Stomach (tissue), 9 donors: Measurements from ENCODE around the gene L3MBTL4. TPM values are rescaled to one million over a fixed set of nuclear protein-coding genes. Genes with fewer than 3 reads are reported as not detected.

Source experiments
- DNase-seq, 2 donors: peaks; one replicate each; pipeline versions ENCODE4 v3.0.0 to v3.0.0-alpha.2; 2013 to 2019
- H3K27ac ChIP-seq, 5 donors: fragments of 200-600 bp in 4 of 5; sonication (generic) in 4 of 5; one replicate each; pipeline ENCODE4 v1.5.1; 2013 to 2019; ENCODE audit warnings: mild to moderate bottlenecking in 1 of 5, moderate library complexity in 1 of 5
- H3K27me3 ChIP-seq, 3 donors: fragments of 200-600 bp; sonication (generic); one replicate each; pipeline ENCODE4 v1.5.1; 2017 to 2019; ENCODE audit warnings: mixed run types in 1 of 3
- H3K36me3 ChIP-seq, 4 donors: fragments of 200-600 bp; sonication (generic); 1 replicate in 3 of 4; 2 replicates in 1 of 4; pipeline ENCODE4 v1.5.1; 2016 to 2019
- H3K4me1 ChIP-seq, 4 donors: fragments of 200-600 bp; sonication (generic); one replicate each; pipeline ENCODE4 v1.5.1; 2016 to 2019
- H3K4me3 ChIP-seq, 4 donors: fragments of 200-600 bp; sonication (generic) in 3 of 4; one replicate each; pipeline ENCODE4 v1.5.1; 2016 to 2019; ENCODE audit warnings: mild to moderate bottlenecking in 1 of 4
- H3K9me3 ChIP-seq, 4 donors: fragments of 200-600 bp; sonication (generic); one replicate each; pipeline ENCODE4 v1.5.1; 2016 to 2019
- CTCF ChIP-seq, 7 experiments: fragments of 450-650 bp in 4 of 7; fragments of 200-600 bp in 3 of 7; sonication (generic) in 3 of 7; IDR thresholded peaks; one replicate each; pipeline ENCODE4 v1.5.1; 2016 to 2019; ENCODE audit warnings: antibody characterized with exemption in 7 of 7, control low read depth in 2 of 7, mild to moderate bottlenecking in 1 of 7
- EP300 ChIP-seq: sonication (generic); formaldehyde crosslinking; IDR thresholded peaks from one replicate; pipeline ENCODE4 v1.6.1; 2017; ENCODE audit warnings: antibody characterized with exemption
- POLR2A ChIP-seq, 4 donors: fragments of 450-650 bp; IDR thresholded peaks; one replicate each; pipeline ENCODE4 v1.6.1; 2016; ENCODE audit warnings: antibody characterized with exemption in 4 of 4, control low read depth in 2 of 4, mild to moderate bottlenecking in 1 of 4, moderate library complexity in 1 of 4
- POLR2AphosphoS5 ChIP-seq, 3 donors: sonication (generic); formaldehyde crosslinking; IDR thresholded peaks; one replicate each; pipeline ENCODE4 v1.6.1; 2016; ENCODE audit warnings: antibody characterized with exemption in 3 of 3
- WGBS, 5 donors: extraction: QIAGEN DNeasy Blood & Tissue Kit in 3 of 5; methylation state at CpG; one replicate each; pipeline versions ENCODE4 v1.1.5 to v1.1.7; 2013 to 2018; 5-methylcytosine and 5-hydroxymethylcytosine counted together
- intact Hi-C: fragments of 100-400 bp; cut with DNase I; formaldehyde crosslinking; loops from one replicate; pipeline ENCODE4 v1.15.1; 2023; ENCODE audit warnings: low total_unique reads
- polyA plus RNA-seq, 3 donors: library from polyadenylated mRNA; stranded (reverse); fragments of 200-250 nt; gene quantifications; one replicate each; pipeline ENCODE4 v1.2.3, GENCODE V29; 2013
- total RNA-seq, 5 donors: library from RNA; depleted of rRNA; stranded (reverse); fragments of >200 nt; gene quantifications; one replicate each; pipeline versions ENCODE4 v1.1.0 to v1.2.3, GENCODE V29; 2014 to 2016
- donor health status: healthy with polysubstance abuse.
- donor health status: Bipolar disorder and iron deficiency.
- donor health status: healthy.

Gene L3MBTL4
- total and polyA plus RNA-seq, 8 donors = 1.9 to 23.3 (median 7.6) TPM

GRCh38 chr18:6323319-6323889, 91.3 kb downstream of the L3MBTL4 start:
- H3K9me3 ChIP-seq = peaks cover 0 to 22% (median 17%) of the 10 kb centered on the region in 4 donors
- peaks cover 0 to 11% (median 4%) of the 10 kb centered on the region in 4 donors for H3K36me3 ChIP-seq
- H3K4me3 ChIP-seq = no peak overlapping the region
- TF ChIP-seq EP300 (no peak), POLR2AphosphoS5 (IDR thresholded peaks at IDR 0.05) (no peak), CTCF (IDR thresholded peaks at IDR 0.05) (no peak), POLR2A (IDR thresholded peaks at IDR 0.05) (no peak)
- H3K27me3 ChIP-seq = no peaks in the 10 kb centered on the region
- peaks cover 0 to 7% (median 6%) of the 10 kb centered on the region in 4 donors for H3K4me1 ChIP-seq
- H3K27ac ChIP-seq = no peak overlapping the region
- DNase-seq = no peak
- 76 to 91% (median 86%) methylated on average over 1 of the region's 1 CpG for WGBS, 5 donors
- intact Hi-C loops = no loop called here

- Histone ChIP-seq H3K27me3 (no peaks in the 10 kb centered on the region), H3K36me3 (peaks cover 0 to 3% (median 1%) of the 10 kb centered on the region in 4 donors), H3K4me3 (no peak overlapping the region), H3K4me1 (no peaks in the 10 kb centered on the region), H3K9me3 (peaks cover 0 to 9% (median 3%) of the 10 kb centered on the region in 4 donors), H3K27ac (no peak overlapping the region)
- no peak for TF ChIP-seq POLR2A (IDR thresholded peaks at IDR 0.05)
- TF ChIP-seq EP300 = no peak
- TF ChIP-seq POLR2AphosphoS5 (IDR thresholded peaks at IDR 0.05) = no peak
- no peak for TF ChIP-seq CTCF (IDR thresholded peaks at IDR 0.05)
- peak in 1 of 2 donors; percentile 4 for DNase-seq
- WGBS, 5 donors = 55 to 67% (median 57%) methylated on average over 9 to 10 of the region's 10 CpGs
- intact Hi-C loops = no loop called here
Observed at GRCh38 chr18:6315517-6316331, 99.0 kb downstream of the L3MBTL4 start.

GRCh38 chr18:6313415-6313814, 101.3 kb downstream of the L3MBTL4 start:
- H3K4me1 ChIP-seq = no peaks in the 10 kb centered on the region
- H3K27ac ChIP-seq = no peak overlapping the region
- peaks cover 0 to 16% (median 7%) of the 10 kb centered on the region in 4 donors for H3K36me3 ChIP-seq
- no peaks in the 10 kb centered on the region for H3K27me3 ChIP-seq
- no peak for DNase-seq
- 65 to 84% (median 76%) methylated on average over 2 of the region's 2 CpGs for WGBS, 5 donors
- H3K4me3 ChIP-seq = no peak overlapping the region
- intact Hi-C loops = no loop called here
- peaks cover 0 to 9% (median 3%) of the 10 kb centered on the region in 4 donors for H3K9me3 ChIP-seq
- no peak for TF ChIP-seq CTCF (IDR thresholded peaks at IDR 0.05)
- TF ChIP-seq POLR2A (IDR thresholded peaks at IDR 0.05) = no peak
- TF ChIP-seq POLR2AphosphoS5 (IDR thresholded peaks at IDR 0.05) = no peak
- TF ChIP-seq EP300 = no peak

GRCh38 chr18:6311456-6312215, 103.1 kb downstream of the L3MBTL4 start:
- TF ChIP-seq POLR2AphosphoS5 (IDR thresholded peaks at IDR 0.05) (no peak), EP300 (no peak), POLR2A (IDR thresholded peaks at IDR 0.05) (no peak), CTCF (IDR thresholded peaks at IDR 0.05) (no peak)
- Histone ChIP-seq H3K4me1 (no peaks in the 10 kb centered on the region), H3K36me3 (peaks cover 0 to 18% (median 7%) of the 10 kb centered on the region in 4 donors), H3K4me3 (no peak overlapping the region), H3K27ac (no peak overlapping the region), H3K9me3 (no peaks in the 10 kb centered on the region), H3K27me3 (no peaks in the 10 kb centered on the region)
- no peak for DNase-seq
- intact Hi-C loops = no loop called here
- 88 to 93% (median 89%) methylated on average over 8 of the region's 8 CpGs for WGBS, 5 donors
